SK-N-MC (cell line): ENCODE data around the gene ABLIM2.

Experiments
- EZH2 ChIP-seq: fragments of 200-600 bp; sonication (generic); IDR thresholded peaks from one replicate; pipeline ENCODE4 v1.6.1; 2017; ENCODE audit warnings: antibody characterized with exemption
- FOXP2 ChIP-seq: optimal IDR thresholded peaks from 2 replicates; pipeline ENCODE3; 2011; ENCODE audit warnings: mild to moderate bottlenecking, moderate library complexity; ENCODE audit not compliant: insufficient read depth; ENCODE audit errors: extremely low read length, control extremely low read depth
- POLR2AphosphoS5 ChIP-seq: IDR thresholded peaks from 2 replicates; pipeline ENCODE4 v1.6.1; 2012; ENCODE audit warnings: mild to moderate bottlenecking, low read depth, low read length, borderline replicate concordance

- TF ChIP-seq POLR2AphosphoS5 (no peak), EZH2 (no peak), FOXP2 (no peak)
Observed at GRCh38 chr4:8004066-8004465, 154.5 kb downstream of the ABLIM2 start.
